Peyer's patch (tissue), 4 donors: ENCODE data around the gene PAH. TPM values are rescaled to one million over a fixed set of nuclear protein-coding genes. Genes with fewer than 3 reads are reported as not detected.

Experiments used
- DNase-seq, 3 donors: peaks; one replicate each; pipeline ENCODE4 v3.0.0-alpha.2; 2017 to 2019
- H3K27ac ChIP-seq, 4 donors: fragments of 200-600 bp; sonication (generic); one replicate each; pipeline ENCODE4 v1.5.1; 2016 to 2019
- H3K27me3 ChIP-seq, 2 donors: fragments of 200-600 bp; sonication (generic); one replicate each; pipeline ENCODE4 v1.5.1; 2019
- H3K36me3 ChIP-seq, 3 donors: fragments of 200-600 bp; sonication (generic); one replicate each; pipeline ENCODE4 v1.5.1; 2016 to 2019
- H3K4me1 ChIP-seq, 4 donors: fragments of 200-600 bp; sonication (generic); one replicate each; pipeline ENCODE4 v1.5.1; 2016 to 2019
- H3K4me3 ChIP-seq, 4 donors: fragments of 200-600 bp; sonication (generic); 1 replicate in 3 of 4; 2 replicates in 1 of 4; pipeline ENCODE4 v1.5.1; 2016 to 2019; ENCODE audit warnings: mild to moderate bottlenecking in 1 of 4
- H3K9me3 ChIP-seq, 4 donors: fragments of 200-600 bp; sonication (generic); one replicate each; pipeline ENCODE4 v1.5.1; 2016 to 2019; ENCODE audit warnings: mild to moderate bottlenecking in 1 of 4
- CTCF ChIP-seq, 6 experiments: fragments of 450-650 bp in 4 of 6; fragments of 200-600 bp in 2 of 6; sonication (generic) in 1 of 6; IDR thresholded peaks; one replicate each; pipeline ENCODE4 v1.5.1; 2017 to 2019; ENCODE audit warnings: antibody characterized with exemption in 6 of 6, mild to moderate bottlenecking in 3 of 6, moderate library complexity in 1 of 6
- POLR2A ChIP-seq, 2 donors: fragments of 450-650 bp; IDR thresholded peaks; one replicate each; pipeline ENCODE4 v1.5.1; 2017; ENCODE audit warnings: antibody characterized with exemption in 2 of 2, mild to moderate bottlenecking in 2 of 2, moderate library complexity in 2 of 2
- total RNA-seq, 4 donors: library from RNA; depleted of rRNA; stranded (reverse); fragments of >200 nt; gene quantifications; one replicate each; pipeline ENCODE4 v1.1.0, GENCODE V29; 2016

The PAH gene
- total RNA-seq, 4 donors from 2014 or later = not detected

GRCh38 chr12:102962986-102963385 is 45.9 kb upstream of the PAH start:
- no peaks in the 10 kb centered on the region for H3K36me3 ChIP-seq
- no peak overlapping the region for H3K4me3 ChIP-seq
- H3K4me1 ChIP-seq = peaks cover 0 to 10% (median 4%) of the 10 kb centered on the region in 4 donors
- no peak for TF ChIP-seq POLR2A (IDR thresholded peaks at IDR 0.05)
- TF ChIP-seq CTCF (IDR thresholded peaks at IDR 0.05) = no peak
- H3K27ac ChIP-seq = no peak overlapping the region
- H3K9me3 ChIP-seq = peaks cover 0 to 8% (median 0%) of the 10 kb centered on the region in 4 donors
- H3K27me3 ChIP-seq = peaks cover 0 to 47% of the 10 kb centered on the region in 2 donors
- no peak for DNase-seq

- TF ChIP-seq CTCF (IDR thresholded peaks at IDR 0.05) = no peak
- no peak for TF ChIP-seq POLR2A (IDR thresholded peaks at IDR 0.05)
- H3K27me3 ChIP-seq = peaks cover 0 to 50% of the 10 kb centered on the region in 2 donors
- no peaks in the 10 kb centered on the region for H3K36me3 ChIP-seq
- peaks cover 0 to 15% (median 4%) of the 10 kb centered on the region in 4 donors for H3K4me1 ChIP-seq
- H3K27ac ChIP-seq = no peak overlapping the region
- peaks cover 0 to 8% (median 0%) of the 10 kb centered on the region in 4 donors for H3K9me3 ChIP-seq
- no peak for DNase-seq
- H3K4me3 ChIP-seq = no peak overlapping the region
These were observed 45.5 kb upstream of the PAH start for GRCh38 chr12:102962532-102962931.

- Histone ChIP-seq H3K4me1 (peaks cover 0 to 25% (median 4%) of the 10 kb centered on the region in 4 donors), H3K9me3 (peaks cover 0 to 8% (median 0%) of the 10 kb centered on the region in 4 donors), H3K27me3 (peaks cover 0 to 52% of the 10 kb centered on the region in 2 donors), H3K4me3 (no peak overlapping the region), H3K36me3 (no peaks in the 10 kb centered on the region), H3K27ac (no peak overlapping the region)
- no peak for TF ChIP-seq POLR2A (IDR thresholded peaks at IDR 0.05)
- TF ChIP-seq CTCF (IDR thresholded peaks at IDR 0.05) = no peak
- no peak for DNase-seq
These were observed 44.4 kb upstream of the PAH start for GRCh38 chr12:102961466-102961855.

GRCh38 chr12:102960766-102961465 is 43.9 kb upstream of the PAH start:
- H3K4me1 ChIP-seq = peaks cover 0 to 27% (median 4%) of the 10 kb centered on the region in 4 donors
- peaks cover 0 to 58% of the 10 kb centered on the region in 2 donors for H3K27me3 ChIP-seq
- TF ChIP-seq POLR2A (IDR thresholded peaks at IDR 0.05) = no peak
- TF ChIP-seq CTCF (IDR thresholded peaks at IDR 0.05) = no peak
- no peaks in the 10 kb centered on the region for H3K36me3 ChIP-seq
- DNase-seq = no peak
- H3K27ac ChIP-seq = no peak overlapping the region
- H3K4me3 ChIP-seq = no peak overlapping the region
- H3K9me3 ChIP-seq = peaks cover 0 to 8% (median 0%) of the 10 kb centered on the region in 4 donors

- no peaks in the 10 kb centered on the region for H3K36me3 ChIP-seq
- no peak for TF ChIP-seq CTCF (IDR thresholded peaks at IDR 0.05)
- TF ChIP-seq POLR2A (IDR thresholded peaks at IDR 0.05) = no peak
- H3K4me3 ChIP-seq = no peak overlapping the region
- H3K27ac ChIP-seq = no peak overlapping the region
- peaks cover 0 to 59% of the 10 kb centered on the region in 2 donors for H3K27me3 ChIP-seq
- DNase-seq = no peak
- peaks cover 0 to 8% (median 0%) of the 10 kb centered on the region in 4 donors for H3K9me3 ChIP-seq
- H3K4me1 ChIP-seq = peaks cover 0 to 27% (median 4%) of the 10 kb centered on the region in 4 donors
These were observed 42.3 kb upstream of the PAH start for GRCh38 chr12:102959391-102959790.
